Trophoblast cell (in vitro differentiated cells and primary cell): ENCODE results near the gene OSTC.

Experiments used
- DNase-seq, 2 donors: peaks; one replicate each; pipeline ENCODE4 v3.0.0-alpha.2; 2016
- H2AFZ ChIP-seq: 2 replicates; pipeline ENCODE4 v1.6.1; 2013; ENCODE audit warnings: low read length, moderate library complexity, mild to moderate bottlenecking; ENCODE audit not compliant: insufficient read depth, poor library complexity
- H2AK5ac ChIP-seq: 2 replicates; pipeline ENCODE4 v1.6.1; 2013; ENCODE audit warnings: mild to moderate bottlenecking, low read length
- H2BK120ac ChIP-seq: 2 replicates; pipeline ENCODE4 v1.6.1; 2013; ENCODE audit warnings: low read length, mild to moderate bottlenecking, moderate library complexity; ENCODE audit not compliant: insufficient read depth, poor library complexity
- H2BK12ac ChIP-seq: 2 replicates; pipeline ENCODE4 v1.6.1; 2013; ENCODE audit warnings: mild to moderate bottlenecking, low read length, moderate library complexity
- H2BK5ac ChIP-seq: 2 replicates; pipeline ENCODE4 v1.6.1; 2013; ENCODE audit warnings: low read length, low read depth, moderate library complexity, mild to moderate bottlenecking; ENCODE audit not compliant: poor library complexity
- H3K14ac ChIP-seq: 2 replicates; pipeline ENCODE4 v1.6.1; 2013; ENCODE audit warnings: mild to moderate bottlenecking, low read length
- H3K18ac ChIP-seq: 2 replicates; pipeline ENCODE4 v1.6.1; 2013; ENCODE audit warnings: mild to moderate bottlenecking, low read length
- H3K23ac ChIP-seq: 2 replicates; pipeline ENCODE4 v1.6.1; 2013; ENCODE audit warnings: low read length
- H3K27ac ChIP-seq: 2 replicates; pipeline ENCODE4 v1.5.1; 2013; ENCODE audit warnings: low read depth, mild to moderate bottlenecking, inconsistent platforms, low read length, moderate library complexity
- H3K27me3 ChIP-seq: 2 replicates; pipeline ENCODE4 v1.6.1; 2013; ENCODE audit warnings: inconsistent platforms, mild to moderate bottlenecking, low read length, moderate library complexity; ENCODE audit not compliant: insufficient read depth
- H3K36me3 ChIP-seq, 2 experiments: 1 replicate in 1 of 2; 2 replicates in 1 of 2; pipeline ENCODE4 v1.6.1; 2013; ENCODE audit warnings: low read length in 2 of 2, mild to moderate bottlenecking in 2 of 2, moderate library complexity in 1 of 2; ENCODE audit not compliant: insufficient read depth in 2 of 2, control insufficient read depth in 1 of 2
- H3K4ac ChIP-seq: 2 replicates; pipeline ENCODE4 v1.6.1; 2013; ENCODE audit warnings: low read depth, mild to moderate bottlenecking, low read length, moderate library complexity
- H3K4me1 ChIP-seq, 2 experiments: 1 replicate in 1 of 2; 2 replicates in 1 of 2; pipeline ENCODE4 v1.6.1; 2013; ENCODE audit warnings: low read length in 2 of 2, mild to moderate bottlenecking in 2 of 2, moderate library complexity in 1 of 2; ENCODE audit not compliant: insufficient read depth in 2 of 2, control insufficient read depth in 1 of 2
- H3K4me2 ChIP-seq: 2 replicates; pipeline ENCODE4 v1.6.1; 2013; ENCODE audit warnings: inconsistent platforms, mild to moderate bottlenecking, low read length, moderate library complexity
- H3K4me3 ChIP-seq: 2 replicates; pipeline ENCODE4 v1.5.1; 2013; ENCODE audit warnings: mild to moderate bottlenecking, low read depth, low read length, inconsistent platforms
- H3K79me1 ChIP-seq: one replicate; pipeline ENCODE4 v1.6.1; 2013; ENCODE audit warnings: low read length
- H3K79me2 ChIP-seq: 2 replicates; pipeline ENCODE4 v1.6.1; 2013; ENCODE audit warnings: low read length, mild to moderate bottlenecking; ENCODE audit not compliant: control insufficient read depth, insufficient read depth, poor library complexity
- H3K9ac ChIP-seq: 2 replicates; pipeline ENCODE4 v1.6.1; 2013; ENCODE audit warnings: mild to moderate bottlenecking, low read length
- H3K9me3 ChIP-seq: 2 replicates; pipeline ENCODE4 v1.6.1; 2013; ENCODE audit warnings: low read depth, mild to moderate bottlenecking, control low read depth, inconsistent platforms, low read length; ENCODE audit not compliant: insufficient read depth
- H4K12ac ChIP-seq: 2 replicates; pipeline ENCODE4 v1.6.1; 2013; ENCODE audit warnings: low read depth, mild to moderate bottlenecking, low read length, moderate library complexity
- H4K8ac ChIP-seq: 2 replicates; pipeline ENCODE4 v1.6.1; 2013; ENCODE audit warnings: low read depth, mild to moderate bottlenecking, low read length, moderate library complexity
- H4K91ac ChIP-seq: one replicate; pipeline ENCODE4 v1.6.1; 2013; ENCODE audit warnings: low read depth, mild to moderate bottlenecking, low read length, moderate library complexity
- WGBS: extraction: QIAGEN DNeasy Blood & Tissue Kit; methylation state at CpG from one replicate; pipeline ENCODE4 v1.1.7; 2013; ENCODE audit warnings: missing lambda C conversion rate; ENCODE audit not compliant: insufficient read length, insufficient coverage; ENCODE audit errors: extremely low coverage; 5-methylcytosine and 5-hydroxymethylcytosine counted together

OSTC gene

GRCh38 chr4:108696160-108696559 is 45.8 kb downstream of the OSTC start:
- no peaks in the 10 kb centered on the region for H3K4me1 ChIP-seq
- H3K79me1 ChIP-seq = no peaks in the 10 kb centered on the region
- H4K12ac ChIP-seq = no peak overlapping the region
- no peak overlapping the region for H4K8ac ChIP-seq
- no peak overlapping the region for H3K4ac ChIP-seq
- WGBS = no CpG with 5 or more reads among the region's 3 CpGs
- no peak overlapping the region for H3K23ac ChIP-seq
- no peak overlapping the region for H3K27ac ChIP-seq
- H3K18ac ChIP-seq = no peak overlapping the region
- H2BK5ac ChIP-seq = no peak overlapping the region
- H3K79me2 ChIP-seq = no peaks in the 10 kb centered on the region
- no peak overlapping the region for H4K91ac ChIP-seq
- H2BK120ac ChIP-seq = no peak overlapping the region
- no peak for DNase-seq
- H3K9me3 ChIP-seq = no peaks in the 10 kb centered on the region
- H3K9ac ChIP-seq = no peak overlapping the region
- H2BK12ac ChIP-seq = no peak overlapping the region
- no peaks in the 10 kb centered on the region for H3K36me3 ChIP-seq
- H3K4me3 ChIP-seq = no peak overlapping the region
- H3K14ac ChIP-seq = no peak overlapping the region
- no peak overlapping the region for H2AFZ ChIP-seq
- H3K4me2 ChIP-seq = no peak overlapping the region
- no peaks in the 10 kb centered on the region for H3K27me3 ChIP-seq
- H2AK5ac ChIP-seq = no peak overlapping the region

- H2BK5ac ChIP-seq = no peak overlapping the region
- H3K27ac ChIP-seq = no peak overlapping the region
- no peak overlapping the region for H3K14ac ChIP-seq
- no peak overlapping the region for H4K91ac ChIP-seq
- H3K79me2 ChIP-seq = no peaks in the 10 kb centered on the region
- no peaks in the 10 kb centered on the region for H3K9me3 ChIP-seq
- H3K4ac ChIP-seq = no peak overlapping the region
- no peaks in the 10 kb centered on the region for H3K27me3 ChIP-seq
- H2AFZ ChIP-seq = no peak overlapping the region
- H3K36me3 ChIP-seq = no peaks in the 10 kb centered on the region
- no peak overlapping the region for H3K18ac ChIP-seq
- no peaks in the 10 kb centered on the region for H3K4me1 ChIP-seq
- H3K79me1 ChIP-seq = no peaks in the 10 kb centered on the region
- no peak for DNase-seq
- no peak overlapping the region for H4K12ac ChIP-seq
- no CpG with 5 or more reads among the region's 1 CpG for WGBS
- no peak overlapping the region for H2BK120ac ChIP-seq
- H4K8ac ChIP-seq = no peak overlapping the region
- no peak overlapping the region for H3K4me2 ChIP-seq
- no peak overlapping the region for H3K4me3 ChIP-seq
- no peak overlapping the region for H2BK12ac ChIP-seq
- H3K9ac ChIP-seq = no peak overlapping the region
- no peak overlapping the region for H3K23ac ChIP-seq
- H2AK5ac ChIP-seq = no peak overlapping the region
Observed at GRCh38 chr4:108700081-108700757, 49.8 kb downstream of the OSTC start.

- H3K27me3 ChIP-seq = no peaks in the 10 kb centered on the region
- no peak overlapping the region for H4K91ac ChIP-seq
- H2AFZ ChIP-seq = no peak overlapping the region
- no peak overlapping the region for H2BK120ac ChIP-seq
- H3K79me1 ChIP-seq = no peaks in the 10 kb centered on the region
- no peak overlapping the region for H3K4ac ChIP-seq
- H3K4me2 ChIP-seq = peak overlapping the region; percentile 23
- no peak overlapping the region for H4K12ac ChIP-seq
- no CpG with 5 or more reads among the region's 3 CpGs for WGBS
- H3K36me3 ChIP-seq = no peaks in the 10 kb centered on the region
- H3K14ac ChIP-seq = no peak overlapping the region
- no peak overlapping the region for H3K18ac ChIP-seq
- no peak overlapping the region for H3K27ac ChIP-seq
- H3K4me3 ChIP-seq = no peak overlapping the region
- no peaks in the 10 kb centered on the region for H3K4me1 ChIP-seq
- H4K8ac ChIP-seq = no peak overlapping the region
- H2AK5ac ChIP-seq = no peak overlapping the region
- DNase-seq = no peak
- peak overlapping the region; percentile 45 for H3K9ac ChIP-seq
- no peaks in the 10 kb centered on the region for H3K9me3 ChIP-seq
- no peak overlapping the region for H3K23ac ChIP-seq
- H3K79me2 ChIP-seq = no peaks in the 10 kb centered on the region
- H2BK12ac ChIP-seq = no peak overlapping the region
- no peak overlapping the region for H2BK5ac ChIP-seq
Observed at GRCh38 chr4:108702960-108703359, 52.6 kb downstream of the OSTC start.

- Histone ChIP-seq H3K4me2 (no peak overlapping the region), H2BK5ac (no peak overlapping the region), H4K91ac (no peak overlapping the region), H2AFZ (no peak overlapping the region), H3K18ac (no peak overlapping the region), H3K23ac (no peak overlapping the region), H3K9me3 (no peaks in the 10 kb centered on the region), H4K8ac (no peak overlapping the region), H3K27me3 (no peaks in the 10 kb centered on the region), H2BK12ac (no peak overlapping the region), H3K9ac (no peak overlapping the region), H4K12ac (no peak overlapping the region), H3K79me1 (no peaks in the 10 kb centered on the region), H3K36me3 (no peaks in the 10 kb centered on the region), H3K4ac (no peak overlapping the region), H3K4me1 (no peaks in the 10 kb centered on the region), H3K14ac (no peak overlapping the region), H3K79me2 (no peaks in the 10 kb centered on the region), H2BK120ac (no peak overlapping the region), H3K27ac (no peak overlapping the region), H2AK5ac (no peak overlapping the region), H3K4me3 (no peak overlapping the region)
- peak in 1 of 2 donors; percentile 35 for DNase-seq
Observed at GRCh38 chr4:108703370-108703769, 53.0 kb downstream of the OSTC start.
